ES-I3 (cell line): ENCODE measurements around the gene IZUMO2.
A peak's percentile ranks its signal among the peaks of the same experiment; 100 is the strongest.
"Not testable (repeated sequence)": the region's sequence is repeated elsewhere in the genome, so short reads cannot be mapped to it uniquely, and the experiment has no call there.

Experiments used
- H3K36me3 ChIP-seq: 2 replicates; pipeline ENCODE4 v1.6.1; 2013; ENCODE audit warnings: mild to moderate bottlenecking, low read length, control low read depth, moderate library complexity; ENCODE audit not compliant: insufficient read depth
- H3K4me1 ChIP-seq: 2 replicates; pipeline ENCODE4 v1.6.1; 2013; ENCODE audit warnings: mild to moderate bottlenecking, control low read depth, low read length; ENCODE audit not compliant: insufficient read depth
- H3K9ac ChIP-seq: 2 replicates; pipeline ENCODE4 v1.6.1; 2013; ENCODE audit warnings: low read depth, mild to moderate bottlenecking, low read length, moderate library complexity
- H3K9me3 ChIP-seq: 2 replicates; pipeline ENCODE4 v1.6.1; 2013; ENCODE audit warnings: mild to moderate bottlenecking, low read length, moderate library complexity; ENCODE audit not compliant: control insufficient read depth, insufficient read depth

IZUMO2 gene

DNA sequence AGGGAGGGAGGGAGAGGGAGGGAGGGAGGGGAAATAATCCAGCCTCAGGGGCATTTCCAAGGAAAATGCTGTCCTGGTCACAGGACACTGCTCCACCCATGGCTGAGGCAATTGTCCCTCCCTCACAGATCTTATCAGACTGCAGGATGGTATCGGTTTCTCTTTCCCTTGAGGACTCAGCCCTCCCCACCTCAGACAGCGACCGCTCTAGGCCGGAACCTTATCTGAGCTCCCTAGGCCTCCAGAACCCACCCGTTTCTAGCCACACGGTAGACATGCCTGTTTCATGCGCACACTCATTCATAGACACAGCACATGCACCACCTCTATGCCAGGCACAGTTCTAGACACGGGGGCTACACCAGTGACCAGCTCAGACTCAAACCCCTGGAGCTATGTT lies 10.0 kb upstream of the IZUMO2 start:
- no peak overlapping the region for H3K9ac ChIP-seq
- H3K4me1 ChIP-seq: no peaks in the 10 kb centered on the region
- H3K36me3 ChIP-seq: no peaks in the 10 kb centered on the region
- no peaks in the 10 kb centered on the region for H3K9me3 ChIP-seq

DNA sequence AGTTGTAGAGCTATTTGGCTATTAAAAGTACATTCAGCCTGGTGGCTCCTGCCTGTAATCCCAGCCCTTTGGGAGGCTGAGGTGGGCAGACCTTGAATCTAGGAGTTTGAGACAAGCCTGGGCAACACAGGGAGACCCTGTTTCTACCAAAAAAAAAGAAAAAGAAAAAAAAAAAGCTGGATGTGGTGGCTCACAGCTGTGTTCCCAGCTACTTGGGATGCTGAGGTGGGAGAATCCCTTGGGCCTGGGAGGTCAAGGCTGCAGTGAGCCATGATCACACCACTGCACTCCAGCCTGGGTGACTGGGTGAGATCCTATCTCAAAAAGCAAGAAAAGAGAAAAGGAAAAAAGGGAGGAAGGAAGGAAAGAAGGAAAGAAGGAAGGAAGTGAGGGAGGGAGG lies 9.6 kb upstream of the IZUMO2 start:
- Histone ChIP-seq H3K9me3 (no peaks in the 10 kb centered on the region), H3K9ac (no peak overlapping the region), H3K36me3 (no peaks in the 10 kb centered on the region), H3K4me1 (no peaks in the 10 kb centered on the region)

DNA sequence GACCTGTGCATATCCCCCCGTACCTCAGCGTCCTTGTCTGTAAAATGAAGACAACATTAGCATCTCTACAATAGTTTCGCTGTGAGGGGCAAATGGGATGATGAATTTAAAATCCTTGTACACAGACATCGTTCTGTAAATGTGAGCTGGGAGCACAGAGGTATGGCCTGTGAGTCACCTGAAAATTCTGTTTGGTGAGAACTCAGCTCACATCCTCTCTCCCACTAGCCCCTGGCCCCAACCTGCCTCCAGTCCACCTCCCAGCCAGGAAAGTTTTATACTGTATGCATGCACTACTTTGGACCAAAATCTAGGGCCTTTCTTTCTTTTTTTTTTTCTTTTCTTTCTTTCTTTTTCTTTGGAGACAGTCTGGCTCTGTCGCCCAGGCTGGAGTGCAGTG lies 8.7 kb upstream of the IZUMO2 start:
- Histone ChIP-seq H3K9ac (no peak overlapping the region), H3K36me3 (no peaks in the 10 kb centered on the region), H3K4me1 (no peaks in the 10 kb centered on the region), H3K9me3 (no peaks in the 10 kb centered on the region)

DNA sequence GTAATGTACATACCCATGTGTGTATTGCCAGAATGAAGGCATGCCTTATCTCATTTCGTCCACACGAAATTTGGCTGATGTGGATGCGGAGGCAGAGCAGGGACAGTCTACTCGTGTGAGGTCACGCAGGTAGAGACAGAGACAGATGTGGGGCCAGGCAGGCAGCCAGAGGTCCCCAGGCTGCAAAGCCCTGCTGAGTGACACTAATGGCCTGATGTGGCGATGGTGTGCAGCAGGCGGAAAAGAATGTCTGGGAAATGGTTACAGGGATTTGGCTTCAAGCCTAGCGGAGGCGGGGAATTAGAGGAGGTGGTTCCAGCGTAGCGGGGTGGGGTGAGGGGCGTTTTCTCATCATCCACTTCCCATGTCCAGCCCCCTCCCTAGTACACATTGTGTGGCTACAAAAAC lies 4.2 kb upstream of the IZUMO2 start:
- no peak overlapping the region for H3K9ac ChIP-seq
- no peaks in the 10 kb centered on the region for H3K36me3 ChIP-seq
- no peaks in the 10 kb centered on the region for H3K4me1 ChIP-seq
- H3K9me3 ChIP-seq: no peaks in the 10 kb centered on the region

DNA sequence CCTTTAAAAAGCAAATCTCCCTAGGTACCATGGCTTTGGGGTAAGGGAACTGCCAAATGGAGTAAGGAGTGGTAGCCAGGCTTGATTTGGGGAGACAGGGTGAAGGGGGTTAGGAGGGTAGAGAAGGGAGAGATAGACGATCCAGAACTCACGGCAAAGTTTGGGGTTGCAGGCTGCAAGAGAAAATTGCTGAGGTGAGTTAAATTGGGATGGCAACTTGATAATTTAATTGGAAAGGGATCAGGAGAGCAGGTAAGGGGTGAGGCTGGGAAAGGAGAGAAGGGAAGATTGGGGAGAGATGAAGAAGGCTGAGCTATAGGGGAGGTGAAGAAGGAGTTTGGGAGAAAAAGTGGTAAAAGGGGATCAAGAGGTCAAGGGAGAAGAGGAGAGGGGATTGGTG lies 4.0 kb downstream of the IZUMO2 start:
- H3K9me3 ChIP-seq: no peaks in the 10 kb centered on the region
- no peaks in the 10 kb centered on the region for H3K4me1 ChIP-seq
- no peaks in the 10 kb centered on the region for H3K36me3 ChIP-seq
- H3K9ac ChIP-seq: no peak overlapping the region

DNA sequence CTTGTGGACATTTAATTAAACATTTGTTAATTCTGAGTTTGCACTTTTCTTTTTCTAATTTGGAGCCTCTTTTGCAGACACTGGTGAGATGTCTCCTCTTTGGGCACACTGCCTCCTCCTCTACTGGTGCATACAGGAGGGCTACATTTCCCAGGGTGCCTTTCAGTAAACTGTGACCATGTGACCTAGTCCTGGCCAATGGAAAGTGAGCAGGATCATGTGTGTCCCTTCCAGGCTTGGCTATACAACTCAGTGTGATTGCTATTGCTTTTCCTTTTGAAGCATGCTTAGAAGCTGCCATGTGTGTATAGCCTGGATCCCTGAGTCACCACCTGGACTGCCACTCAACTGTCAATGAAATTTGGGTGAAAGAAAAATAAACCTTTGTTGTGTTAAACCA lies 4.5 kb downstream of the IZUMO2 start:
- no peak overlapping the region for H3K9ac ChIP-seq
- no peaks in the 10 kb centered on the region for H3K4me1 ChIP-seq
- no peaks in the 10 kb centered on the region for H3K36me3 ChIP-seq
- H3K9me3 ChIP-seq: no peaks in the 10 kb centered on the region

DNA sequence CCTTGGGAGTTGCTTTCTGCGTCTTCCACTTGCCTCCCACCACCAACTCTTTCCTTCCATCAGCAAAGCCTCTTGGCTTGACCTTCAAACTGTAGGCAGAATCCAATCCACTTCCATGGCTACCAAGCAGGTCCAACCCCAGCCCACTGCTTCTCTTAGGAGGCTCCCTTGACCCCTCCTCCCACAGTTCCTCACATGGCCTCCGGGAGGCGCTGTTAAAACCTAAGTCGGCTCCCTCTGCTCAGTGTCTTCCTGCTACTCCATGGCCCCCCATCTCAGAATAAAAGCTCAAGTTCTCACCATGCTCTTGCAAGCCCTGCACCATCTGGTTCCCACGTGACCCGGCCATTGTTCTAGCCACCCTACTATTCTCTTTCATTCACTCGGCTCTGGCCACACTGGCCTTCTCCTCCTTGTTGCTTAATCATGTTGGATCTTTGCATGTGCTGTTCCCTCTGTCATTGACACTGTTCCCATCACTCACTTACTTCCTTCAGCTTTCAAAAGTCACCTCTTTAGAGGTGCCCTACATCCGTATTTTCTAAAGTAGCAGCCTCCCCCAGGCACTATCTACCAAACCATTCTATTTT lies 7.5 kb downstream of the IZUMO2 start:
- Histone ChIP-seq H3K4me1 (no peaks in the 10 kb centered on the region), H3K36me3 (no peaks in the 10 kb centered on the region), H3K9ac (no peak overlapping the region), H3K9me3 (no peaks in the 10 kb centered on the region)

DNA sequence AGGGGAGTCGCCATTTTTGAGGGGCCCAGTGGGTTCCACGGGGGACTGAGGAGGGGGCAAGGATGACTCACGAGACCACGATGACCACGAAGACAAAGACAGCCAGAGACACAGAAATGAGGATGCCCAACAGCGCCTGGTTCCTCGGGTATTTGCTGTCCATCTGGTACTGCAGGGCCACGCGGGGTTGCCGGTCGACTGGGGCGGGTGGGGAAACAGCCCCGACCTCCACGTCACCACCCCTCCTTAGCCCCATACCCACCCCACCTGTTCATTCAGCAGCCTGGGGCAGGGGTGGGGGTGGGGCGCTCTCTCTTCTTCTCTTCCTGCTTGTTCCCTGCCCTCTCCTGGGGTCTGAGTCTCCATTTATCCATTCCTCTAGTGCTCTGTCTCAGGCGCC lies 8.6 kb downstream of the IZUMO2 start:
- Histone ChIP-seq H3K36me3 (no peaks in the 10 kb centered on the region), H3K9me3 (no peaks in the 10 kb centered on the region), H3K9ac (no peak overlapping the region), H3K4me1 (no peaks in the 10 kb centered on the region)

DNA sequence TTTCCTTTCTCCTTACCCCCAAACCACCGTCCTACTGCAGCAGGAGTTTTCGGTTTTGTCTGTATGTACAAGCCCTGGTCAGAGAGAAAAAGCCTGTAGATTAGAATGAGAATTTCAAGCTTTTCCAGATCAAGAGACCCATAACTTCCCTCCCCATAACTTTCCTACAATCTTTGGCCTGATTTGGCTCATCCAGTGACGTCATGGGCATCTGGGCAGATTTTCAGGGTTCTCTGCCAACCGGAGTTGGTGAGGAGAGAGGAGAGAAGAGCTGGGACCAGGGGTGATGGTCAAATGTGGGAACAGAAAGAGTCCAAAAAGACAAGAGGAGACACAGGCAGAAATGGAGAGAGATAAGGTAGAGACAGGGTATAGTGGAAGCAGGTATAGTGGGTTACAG lies 10.5 kb downstream of the IZUMO2 start:
- no peaks in the 10 kb centered on the region for H3K9me3 ChIP-seq
- H3K9ac ChIP-seq: no peak overlapping the region
- no peaks in the 10 kb centered on the region for H3K4me1 ChIP-seq
- H3K36me3 ChIP-seq: no peaks in the 10 kb centered on the region

DNA sequence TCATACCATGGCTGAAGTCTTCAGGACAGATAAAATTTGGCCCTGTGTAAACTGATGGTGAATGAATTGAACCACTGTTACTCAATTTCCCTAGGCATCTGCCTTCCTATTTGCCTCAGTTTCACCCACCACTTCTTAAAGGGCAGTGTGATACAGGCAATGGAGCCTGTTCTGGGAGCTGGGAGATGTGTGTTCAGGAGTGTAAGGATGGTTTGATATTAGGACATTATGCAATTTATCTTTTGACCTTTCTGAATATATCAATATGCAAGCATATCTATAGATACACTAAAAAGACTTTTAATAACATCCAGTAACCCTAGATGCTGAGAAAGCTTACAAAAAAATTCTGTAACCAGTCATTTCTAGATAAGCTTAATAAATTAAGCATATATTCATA lies 14.6 kb downstream of the IZUMO2 start:
- Histone ChIP-seq H3K9ac (peak overlapping the region; percentile 74; the same call in 1 of the 2 replicates), H3K4me1 (no peaks in the 10 kb centered on the region), H3K36me3 (no peaks in the 10 kb centered on the region), H3K9me3 (no peaks in the 10 kb centered on the region)

DNA sequence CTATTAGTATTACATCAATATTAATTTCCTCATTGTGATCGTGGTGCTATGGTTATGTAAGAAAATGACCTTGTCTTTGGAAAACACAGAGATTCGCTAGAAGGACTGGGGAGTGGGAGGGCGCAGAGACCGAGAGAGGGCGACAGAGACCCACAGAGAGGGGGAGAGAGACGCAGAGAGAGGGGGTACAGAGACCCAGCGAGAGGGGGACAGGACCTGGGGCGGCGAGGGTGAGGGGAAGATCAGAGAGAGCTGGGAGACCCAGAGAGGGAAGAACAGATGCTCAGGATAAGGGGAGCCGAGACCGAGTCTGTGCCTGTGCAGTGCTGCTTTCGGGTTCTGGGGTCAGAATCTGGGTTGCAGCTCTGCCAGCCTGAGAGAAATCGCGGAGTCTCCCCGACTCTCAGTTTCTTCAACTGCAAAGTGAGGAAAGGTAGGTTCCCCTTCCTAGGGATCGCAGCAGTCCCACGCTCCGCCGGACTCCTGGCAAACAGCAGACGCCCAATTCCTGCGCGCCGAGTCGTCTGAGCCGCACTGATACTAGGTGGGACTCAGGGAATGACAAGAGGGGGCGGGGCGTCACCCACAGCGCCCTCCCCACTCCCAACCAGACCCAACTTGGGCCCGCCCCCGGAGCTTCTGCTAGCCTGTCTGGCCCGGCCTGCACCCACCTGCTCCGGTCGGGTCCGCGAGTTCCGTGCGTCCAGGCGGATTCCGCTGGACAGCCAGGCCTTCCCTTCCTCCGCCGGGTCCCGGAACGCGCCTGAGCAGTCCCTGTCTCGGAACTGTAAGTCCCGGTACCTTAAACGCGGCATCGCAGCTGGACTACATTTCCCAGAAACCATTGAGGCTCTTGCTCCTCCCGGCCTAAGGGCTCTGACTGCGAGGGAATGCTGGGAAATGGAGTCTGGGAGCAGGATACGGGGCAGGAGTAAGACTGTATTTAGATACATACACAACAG lies 15.3 kb downstream of the IZUMO2 start:
- Histone ChIP-seq H3K9me3 (no peaks in the 10 kb centered on the region), H3K4me1 (no peaks in the 10 kb centered on the region), H3K9ac (peak overlapping the region; percentile 74), H3K36me3 (no peaks in the 10 kb centered on the region)

DNA sequence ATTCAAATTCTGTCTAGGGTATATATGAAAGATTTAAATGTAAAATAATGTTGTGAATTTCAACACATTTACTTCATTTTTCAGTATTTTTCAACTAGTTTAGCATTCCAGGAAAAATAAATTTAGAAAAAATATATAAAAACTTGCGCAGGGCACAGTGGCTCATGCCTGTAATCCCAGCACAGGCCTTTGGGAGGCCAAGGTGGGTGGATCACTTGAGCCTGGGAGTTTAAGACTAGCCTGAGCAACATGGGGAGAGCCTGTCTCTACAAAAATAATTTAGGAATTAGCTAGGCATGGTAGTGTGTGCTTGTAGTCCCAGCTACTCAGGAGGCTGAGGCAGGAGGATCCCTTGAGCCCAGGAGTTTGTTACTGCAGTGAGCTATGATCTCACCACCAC lies 21.2 kb downstream of the IZUMO2 start:
- not testable (repeated sequence) for H3K36me3 ChIP-seq, H3K4me1 ChIP-seq, H3K9me3 ChIP-seq, H3K9ac ChIP-seq

DNA sequence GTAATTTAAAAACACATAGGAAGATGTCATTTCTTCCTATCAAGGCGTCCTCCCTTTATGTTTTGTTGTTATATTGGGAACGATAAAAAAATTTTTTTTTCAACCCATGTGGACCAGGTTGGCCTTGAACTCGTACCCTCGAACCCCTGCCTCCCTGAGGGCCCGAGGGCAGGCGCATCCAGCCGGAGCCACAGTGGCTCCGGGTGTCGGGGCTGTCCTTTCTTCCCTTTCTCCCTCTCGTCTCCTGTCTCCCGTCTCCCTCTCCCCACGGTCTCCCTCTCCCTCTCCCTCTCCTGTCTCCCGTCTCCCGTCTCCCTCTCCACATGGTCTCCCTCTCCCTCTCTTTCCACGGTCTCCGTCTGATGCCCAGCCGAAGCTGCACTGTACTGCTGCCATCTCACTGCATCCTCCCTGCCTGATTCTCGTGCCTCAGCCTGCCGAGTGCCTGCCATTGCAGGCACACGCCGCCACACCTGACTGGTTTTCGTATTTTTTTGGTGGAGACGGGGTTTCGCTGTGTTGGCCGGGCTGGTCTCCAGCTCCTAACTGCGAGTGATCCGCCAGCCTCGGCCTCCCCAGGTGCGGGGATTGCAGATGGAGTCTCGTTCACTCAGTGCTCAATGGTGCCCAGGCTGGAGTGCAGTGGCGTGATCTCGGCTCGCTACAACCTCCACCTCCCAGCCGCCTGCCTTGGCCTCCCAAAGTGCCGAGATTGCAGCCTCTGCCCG lies 22.8 kb downstream of the IZUMO2 start:
- not testable (repeated sequence) for H3K9ac ChIP-seq, H3K36me3 ChIP-seq, H3K9me3 ChIP-seq, H3K4me1 ChIP-seq

DNA sequence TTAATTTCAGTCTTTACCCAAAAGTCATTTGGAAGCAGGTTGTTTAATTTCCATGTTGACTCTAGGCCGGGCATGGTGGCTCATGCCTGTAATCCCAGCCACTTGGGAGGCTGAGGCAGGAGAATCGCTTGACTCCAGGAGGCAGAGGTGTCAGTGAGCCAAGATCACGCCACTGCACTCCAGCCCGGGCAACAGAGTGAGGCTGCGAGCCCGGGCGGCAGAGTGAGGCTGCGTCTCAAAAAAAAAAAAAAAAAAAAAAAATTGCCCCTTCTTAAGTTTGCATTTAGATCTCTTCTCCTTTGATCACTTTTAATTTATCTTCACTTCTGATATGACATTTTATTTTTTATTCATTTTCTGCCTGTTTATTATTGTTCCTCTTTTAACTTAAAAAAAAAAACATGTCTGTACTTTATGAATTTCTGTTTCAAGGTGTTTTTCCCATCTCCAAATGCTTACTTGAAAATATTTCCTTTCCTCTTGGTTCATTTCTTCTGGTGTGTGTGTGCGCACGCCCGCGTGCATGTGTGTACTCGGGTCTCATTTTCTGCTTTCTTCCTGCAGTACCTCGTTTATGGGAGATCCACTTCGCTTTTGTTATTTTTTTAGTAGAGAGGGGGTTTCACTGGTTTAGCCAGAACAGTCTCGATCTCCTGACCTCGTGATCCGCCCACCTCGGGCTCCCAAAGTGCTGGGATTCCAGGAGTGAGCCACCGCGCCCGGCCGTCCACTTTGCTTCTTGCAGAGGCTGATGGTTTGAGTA lies 26.3 kb downstream of the IZUMO2 start:
- 0 out of 2 replicates have a peak overlapping the region, but pooled peaks have one; percentile 8 for H3K9ac ChIP-seq
- not testable (repeated sequence) for H3K9me3 ChIP-seq, H3K4me1 ChIP-seq, H3K36me3 ChIP-seq
